ENCODE measurements around the gene HABP4. TPM values are rescaled to one million over a fixed set of nuclear protein-coding genes. Genes with fewer than 3 reads are reported as not detected.

Gene HABP4
- total and polyA plus RNA-seq, 9 of the 15 experiments (the other 6 are each of a cell fraction or from before 2014, with no cell fraction given) = 0.38 to 2.4 (median 1.9) TPM

DNA sequence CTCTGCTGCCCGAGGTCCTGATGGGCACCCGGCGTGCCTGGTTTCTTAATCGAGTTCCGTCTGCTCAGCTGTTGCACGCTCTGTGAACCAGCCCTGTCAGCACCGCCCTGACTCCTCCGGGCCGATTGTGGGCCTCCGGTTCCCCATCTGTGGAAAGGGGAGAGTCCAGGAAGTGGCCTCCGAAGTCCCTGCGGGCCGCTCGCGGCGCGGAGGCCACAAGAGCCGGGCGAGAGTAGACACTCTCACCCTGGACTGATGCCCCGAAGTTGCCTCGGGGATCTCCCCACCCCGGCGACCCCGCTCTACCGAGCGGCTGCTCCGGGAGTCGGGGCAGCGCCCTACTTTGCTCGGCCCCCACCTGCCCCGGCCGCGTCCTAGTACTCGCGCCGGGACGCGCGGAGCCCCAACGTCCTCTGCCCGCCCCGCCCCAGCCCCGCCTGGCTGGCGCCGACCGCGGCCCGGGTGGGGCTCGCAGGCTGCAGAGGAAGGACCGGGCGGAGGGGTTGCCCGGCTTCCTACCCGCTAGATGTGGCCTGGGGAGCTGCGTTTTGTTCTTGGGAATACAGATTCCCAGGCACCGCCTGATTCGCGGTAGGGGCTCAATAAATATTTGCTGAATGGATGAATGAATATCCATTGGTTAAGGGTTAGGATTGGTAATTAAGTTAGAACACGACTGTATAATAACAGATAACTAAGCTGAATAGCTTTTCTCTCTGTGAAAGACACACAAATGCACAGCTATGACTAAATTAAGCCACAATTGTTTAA lies 30.9 kb upstream of the HABP4 start (continued):
- TF ChIP-seq SP2 (IDR thresholded peaks at IDR 0.05; ENCODE audit: extremely low read depth, low read depth, low read length, poor library complexity, severe bottlenecking) (no peak), NR2C1 (IDR thresholded peaks at IDR 0.05) (no peak), NR2C1 (tag; IDR thresholded peaks at IDR 0.05) (no peak), RFX5 (IDR thresholded peaks at IDR 0.05; ENCODE audit: low read depth, low read length) (no peak), MTA3 (IDR thresholded peaks at IDR 0.05; ENCODE audit: borderline replicate concordance) (peak; percentile 85), RBM22 (IDR thresholded peaks at IDR 0.05; ENCODE audit: low read depth, low read length, poor library complexity, severe bottlenecking) (no peak), THRAP3 (IDR thresholded peaks at IDR 0.05; ENCODE audit: borderline replicate concordance) (no peak; the same call in 1 of the 2 replicates), KLF13 (tag; IDR thresholded peaks at IDR 0.05; ENCODE audit: borderline replicate concordance, low read depth) (no peak), BRF1 (IDR thresholded peaks at IDR 0.05; ENCODE audit: borderline replicate concordance, extremely low read depth, insufficient read length) (no peak), ZKSCAN1 (IDR thresholded peaks at IDR 0.05; ENCODE audit: low read depth, low read length) (no peak), ZBTB1 (CRISPR knock-in tag; IDR thresholded peaks at IDR 0.05; ENCODE audit: borderline replicate concordance, low read depth) (peak; percentile 67), RFX7 (CRISPR knock-in tag; IDR thresholded peaks at IDR 0.05) (no peak), ZNF212 (CRISPR knock-in tag; IDR thresholded peaks at IDR 0.05) (no peak), RFX1 (IDR thresholded peaks at IDR 0.05) (no peak)
- TF ChIP-seq, protein P1, sequence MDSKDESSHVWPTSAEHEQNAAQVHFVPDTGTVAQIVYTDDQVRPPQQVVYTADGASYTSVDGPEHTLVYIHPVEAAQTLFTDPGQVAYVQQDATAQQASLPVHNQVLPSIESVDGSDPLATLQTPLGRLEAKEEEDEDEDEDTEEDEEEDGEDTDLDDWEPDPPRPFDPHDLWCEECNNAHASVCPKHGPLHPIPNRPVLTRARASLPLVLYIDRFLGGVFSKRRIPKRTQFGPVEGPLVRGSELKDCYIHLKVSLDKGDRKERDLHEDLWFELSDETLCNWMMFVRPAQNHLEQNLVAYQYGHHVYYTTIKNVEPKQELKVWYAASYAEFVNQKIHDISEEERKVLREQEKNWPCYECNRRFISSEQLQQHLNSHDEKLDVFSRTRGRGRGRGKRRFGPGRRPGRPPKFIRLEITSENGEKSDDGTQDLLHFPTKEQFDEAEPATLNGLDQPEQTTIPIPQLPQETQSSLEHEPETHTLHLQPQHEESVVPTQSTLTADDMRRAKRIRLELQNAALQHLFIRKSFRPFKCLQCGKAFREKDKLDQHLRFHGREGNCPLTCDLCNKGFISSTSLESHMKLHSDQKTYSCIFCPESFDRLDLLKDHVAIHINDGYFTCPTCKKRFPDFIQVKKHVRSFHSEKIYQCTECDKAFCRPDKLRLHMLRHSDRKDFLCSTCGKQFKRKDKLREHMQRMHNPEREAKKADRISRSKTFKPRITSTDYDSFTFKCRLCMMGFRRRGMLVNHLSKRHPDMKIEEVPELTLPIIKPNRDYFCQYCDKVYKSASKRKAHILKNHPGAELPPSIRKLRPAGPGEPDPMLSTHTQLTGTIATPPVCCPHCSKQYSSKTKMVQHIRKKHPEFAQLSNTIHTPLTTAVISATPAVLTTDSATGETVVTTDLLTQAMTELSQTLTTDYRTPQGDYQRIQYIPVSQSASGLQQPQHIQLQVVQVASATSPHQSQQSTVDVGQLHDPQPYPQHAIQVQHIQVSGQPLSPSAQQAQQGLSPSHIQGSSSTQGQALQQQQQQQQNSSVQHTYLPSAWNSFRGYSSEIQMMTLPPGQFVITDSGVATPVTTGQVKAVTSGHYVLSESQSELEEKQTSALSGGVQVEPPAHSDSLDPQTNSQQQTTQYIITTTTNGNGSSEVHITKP (IDR thresholded peaks at IDR 0.05; ENCODE audit: partially characterized antibody) = no peak
- TF ChIP-seq, protein P2, sequence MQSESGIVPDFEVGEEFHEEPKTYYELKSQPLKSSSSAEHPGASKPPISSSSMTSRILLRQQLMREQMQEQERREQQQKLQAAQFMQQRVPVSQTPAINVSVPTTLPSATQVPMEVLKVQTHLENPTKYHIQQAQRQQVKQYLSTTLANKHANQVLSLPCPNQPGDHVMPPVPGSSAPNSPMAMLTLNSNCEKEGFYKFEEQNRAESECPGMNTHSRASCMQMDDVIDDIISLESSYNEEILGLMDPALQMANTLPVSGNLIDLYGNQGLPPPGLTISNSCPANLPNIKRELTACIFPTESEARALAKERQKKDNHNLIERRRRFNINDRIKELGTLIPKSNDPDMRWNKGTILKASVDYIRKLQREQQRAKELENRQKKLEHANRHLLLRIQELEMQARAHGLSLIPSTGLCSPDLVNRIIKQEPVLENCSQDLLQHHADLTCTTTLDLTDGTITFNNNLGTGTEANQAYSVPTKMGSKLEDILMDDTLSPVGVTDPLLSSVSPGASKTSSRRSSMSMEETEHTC (IDR thresholded peaks at IDR 0.05) = no peak
- TF ChIP-seq, protein P3, sequence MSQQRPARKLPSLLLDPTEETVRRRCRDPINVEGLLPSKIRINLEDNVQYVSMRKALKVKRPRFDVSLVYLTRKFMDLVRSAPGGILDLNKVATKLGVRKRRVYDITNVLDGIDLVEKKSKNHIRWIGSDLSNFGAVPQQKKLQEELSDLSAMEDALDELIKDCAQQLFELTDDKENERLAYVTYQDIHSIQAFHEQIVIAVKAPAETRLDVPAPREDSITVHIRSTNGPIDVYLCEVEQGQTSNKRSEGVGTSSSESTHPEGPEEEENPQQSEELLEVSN (IDR thresholded peaks at IDR 0.05; ENCODE audit: borderline replicate concordance in 1 of 2, extremely low read depth in 1 of 2, insufficient read depth in 1 of 2, insufficient read length in 1 of 2, low read depth in 1 of 2, low read length in 1 of 2, poor library complexity in 1 of 2, severe bottlenecking in 1 of 2) = peak; percentile 27 to 57
- TF ChIP-seq, protein P4, sequence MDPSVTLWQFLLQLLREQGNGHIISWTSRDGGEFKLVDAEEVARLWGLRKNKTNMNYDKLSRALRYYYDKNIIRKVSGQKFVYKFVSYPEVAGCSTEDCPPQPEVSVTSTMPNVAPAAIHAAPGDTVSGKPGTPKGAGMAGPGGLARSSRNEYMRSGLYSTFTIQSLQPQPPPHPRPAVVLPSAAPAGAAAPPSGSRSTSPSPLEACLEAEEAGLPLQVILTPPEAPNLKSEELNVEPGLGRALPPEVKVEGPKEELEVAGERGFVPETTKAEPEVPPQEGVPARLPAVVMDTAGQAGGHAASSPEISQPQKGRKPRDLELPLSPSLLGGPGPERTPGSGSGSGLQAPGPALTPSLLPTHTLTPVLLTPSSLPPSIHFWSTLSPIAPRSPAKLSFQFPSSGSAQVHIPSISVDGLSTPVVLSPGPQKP (CRISPR knock-in tag; IDR thresholded peaks at IDR 0.05) = no peak
